Right lobe of liver (tissue), 4 donors: ENCODE measurements around the gene FARS2.

Experiments
- CTCF ChIP-seq, 4 donors: fragments of 200-600 bp in 3 of 4; fragments of 450-650 bp in 1 of 4; IDR thresholded peaks; one replicate each; pipeline versions ENCODE4 v1.5.1 to v1.8.0; 2016 to 2022; ENCODE audit warnings: antibody characterized with exemption in 4 of 4, mild to moderate bottlenecking in 2 of 4
- POLR2A ChIP-seq: fragments of 450-650 bp; IDR thresholded peaks from one replicate; pipeline ENCODE4 v1.6.1; 2017; ENCODE audit warnings: antibody characterized with exemption, mild to moderate bottlenecking
- donor health status: DM: no; HTN: no; CAD: no.
- donor health status: DM: no; HTN: no; CAD: no.
- donor health status: DM: no; HTN: yes; CAD: no.

GRCh38 chr6:5490501-5491069, 229.3 kb downstream of the FARS2 start:
- TF ChIP-seq CTCF (IDR thresholded peaks at IDR 0.05) (no peak), POLR2A (no peak)
